B cell (primary cell): ENCODE measurements around the gene SUSD2. TPM values are rescaled to one million over a fixed set of nuclear protein-coding genes. Genes with fewer than 3 reads are reported as not detected.

ENCODE experiments used
- ATAC-seq: fragments of 200-7000 bp; cut with Tn5 transposase; one replicate; pipeline ENCODE4 v1.10.0; 2021; ENCODE audit warnings: low read depth, mild to moderate bottlenecking, moderate number of reproducible peaks, moderate library complexity
- CTCF ChIA-PET: fragments of 350-600 bp; sonication (Branson Sonifier 250); formaldehyde crosslinking; loops from one replicate; lab custom pipeline; 2021; ENCODE audit warnings: antibody characterized with exemption, inconsistent platforms; lab: Charles Lee
- POLR2A ChIA-PET: fragments of 350-600 bp; sonication (Branson Sonifier 250); formaldehyde crosslinking; loops from one replicate; lab custom pipeline; 2021; ENCODE audit warnings: antibody characterized with exemption; lab: Charles Lee
- DNase-seq: peaks from one replicate; pipeline ENCODE4 v3.0.0; 2013
- H2AFZ ChIP-seq: 2 replicates; pipeline ENCODE4 v1.6.1; 2012; ENCODE audit warnings: mild to moderate bottlenecking, low read depth, low read length; ENCODE audit not compliant: insufficient read depth, poor library complexity, severe bottlenecking
- H3K27ac ChIP-seq, 2 donors: 1 replicate in 1 of 2; 2 replicates in 1 of 2; pipeline ENCODE4 v1.5.1; 2012 to 2013; ENCODE audit warnings: low read length in 2 of 2, mild to moderate bottlenecking in 2 of 2, moderate library complexity in 1 of 2
- H3K27me3 ChIP-seq, 4 experiments: fragments of 200-600 bp in 1 of 4; sonication (generic) in 1 of 4; replicated peaks in 1 of 4; 1 replicate in 2 of 4; 2 replicates in 2 of 4; pipeline versions ENCODE4 v1.6.1 to v1.7.0; 2013 to 2016; ENCODE audit warnings: low read length in 3 of 4, mild to moderate bottlenecking in 2 of 4, mixed read lengths in 1 of 4, moderate library complexity in 1 of 4; ENCODE audit not compliant: insufficient read depth in 4 of 4, control insufficient read depth in 3 of 4; ENCODE audit errors: control extremely low read depth in 1 of 4
- H3K36me3 ChIP-seq, 2 experiments: replicated peaks in 1 of 2; 1 replicate in 1 of 2; 2 replicates in 1 of 2; pipeline versions ENCODE4 v1.6.1 to v1.7.1; 2013; ENCODE audit warnings: low read length in 1 of 2; ENCODE audit not compliant: insufficient read depth in 2 of 2, control insufficient read depth in 1 of 2; ENCODE audit errors: control extremely low read depth in 1 of 2, extremely low read depth in 1 of 2
- H3K4me1 ChIP-seq, 2 donors: fragments of 200-600 bp in 1 of 2; sonication (generic) in 1 of 2; 1 replicate in 1 of 2; 2 replicates in 1 of 2; pipeline versions ENCODE4 v1.5.1 to v1.6.1; 2013 to 2017; ENCODE audit warnings: low read length in 2 of 2; ENCODE audit not compliant: control insufficient read depth in 2 of 2, insufficient read depth in 2 of 2
- H3K4me2 ChIP-seq: replicated peaks from 2 replicates; pipeline ENCODE3; 2012; ENCODE audit warnings: mild to moderate bottlenecking, low read depth, low read length; ENCODE audit not compliant: poor library complexity, severe bottlenecking
- H3K4me3 ChIP-seq, 5 experiments: fragments of 200-600 bp in 1 of 5; sonication (generic) in 1 of 5; 1 replicate in 3 of 5; 2 replicates in 2 of 5; pipeline versions ENCODE4 v1.5.1 to v1.7.0; 2011 to 2016; ENCODE audit warnings: low read length in 4 of 5, mild to moderate bottlenecking in 4 of 5, low read depth in 2 of 5, control low read depth in 1 of 5, moderate library complexity in 1 of 5; ENCODE audit not compliant: insufficient read depth in 1 of 5; ENCODE audit errors: control extremely low read depth in 1 of 5, extremely low read depth in 1 of 5
- H3K79me2 ChIP-seq: fragments of 200-600 bp; sonication (generic); one replicate; pipeline ENCODE4 v1.6.0; 2016; ENCODE audit warnings: low read length; ENCODE audit not compliant: control insufficient read depth, insufficient read depth
- H3K9ac ChIP-seq: fragments of 200-600 bp; sonication (generic); 2 replicates; pipeline ENCODE4 v1.6.1; 2017; ENCODE audit warnings: mild to moderate bottlenecking, low read length, moderate library complexity
- H3K9me3 ChIP-seq, 3 donors: one replicate each; pipeline versions ENCODE4 v1.6.1 to v1.7.1; 2013; ENCODE audit warnings: low read length in 2 of 3; ENCODE audit not compliant: control insufficient read depth in 2 of 3, insufficient read depth in 1 of 3; ENCODE audit errors: control extremely low read depth in 1 of 3
- H4K20me1 ChIP-seq: 2 replicates; pipeline ENCODE4 v1.6.0; 2012; ENCODE audit warnings: mild to moderate bottlenecking, low read length; ENCODE audit not compliant: insufficient read depth, control insufficient read depth, poor library complexity, severe bottlenecking
- H3K27ac Mint-ChIP-seq: one replicate; pipeline ENCODE4 v1.8.0; 2021; ENCODE audit warnings: mixed read lengths
- H3K27me3 Mint-ChIP-seq: one replicate; pipeline ENCODE4 v1.8.0; 2021; ENCODE audit warnings: mixed read lengths
- H3K4me1 Mint-ChIP-seq: one replicate; pipeline ENCODE4 v1.8.0; 2021; ENCODE audit warnings: mixed read lengths
- H3K4me3 Mint-ChIP-seq: one replicate; pipeline ENCODE4 v1.8.0; 2021; ENCODE audit warnings: mixed read lengths
- H3K9me3 Mint-ChIP-seq: one replicate; pipeline ENCODE4 v1.8.0; 2022; ENCODE audit warnings: mixed read lengths; ENCODE audit not compliant: insufficient read depth
- EZH2 ChIP-seq: IDR thresholded peaks from 2 replicates; pipeline ENCODE4 v1.6.1; 2012; ENCODE audit warnings: borderline replicate concordance, low read depth, mild to moderate bottlenecking, moderate library complexity, low read length; ENCODE audit not compliant: insufficient read depth, poor library complexity, severe bottlenecking
- WGBS: methylation state at CpG from one replicate; pipeline ENCODE4 v1.1.5; 2013; ENCODE audit warnings: missing lambda C conversion rate; ENCODE audit not compliant: insufficient coverage; 5-methylcytosine and 5-hydroxymethylcytosine counted together
- intact Hi-C: fragments of 100-400 bp; cut with micrococcal nuclease; formaldehyde crosslinking; loops from one replicate; pipeline ENCODE4 v1.10.0; 2022
- polyA plus RNA-seq: library from polyadenylated mRNA; depleted of rRNA; stranded (reverse); fragments of >200 nt; gene quantifications from 2 replicates; pipeline ENCODE4 v1.2.3, GENCODE V29; 2012
- total RNA-seq, 2 donors: library from RNA; stranded (reverse); fragments of 120-200 nt in 1 of 2; gene quantifications; 1 replicate in 1 of 2; 2 replicates in 1 of 2; pipeline versions ENCODE4 v1.2.3 to v1.2.4, GENCODE V29; 2013 to 2022
- TF ChIP-seq, protein P1 (sequence below): fragments of 200-600 bp; IDR thresholded peaks from one replicate; pipeline ENCODE4 v1.8.0; 2022; ENCODE audit warnings: antibody characterized with exemption, mild to moderate bottlenecking

The SUSD2 gene
- total and polyA plus RNA-seq, 2 donors (not counting 1 experiment from before 2014, with no cell fraction given): 0.30 to 0.48 TPM

DNA sequence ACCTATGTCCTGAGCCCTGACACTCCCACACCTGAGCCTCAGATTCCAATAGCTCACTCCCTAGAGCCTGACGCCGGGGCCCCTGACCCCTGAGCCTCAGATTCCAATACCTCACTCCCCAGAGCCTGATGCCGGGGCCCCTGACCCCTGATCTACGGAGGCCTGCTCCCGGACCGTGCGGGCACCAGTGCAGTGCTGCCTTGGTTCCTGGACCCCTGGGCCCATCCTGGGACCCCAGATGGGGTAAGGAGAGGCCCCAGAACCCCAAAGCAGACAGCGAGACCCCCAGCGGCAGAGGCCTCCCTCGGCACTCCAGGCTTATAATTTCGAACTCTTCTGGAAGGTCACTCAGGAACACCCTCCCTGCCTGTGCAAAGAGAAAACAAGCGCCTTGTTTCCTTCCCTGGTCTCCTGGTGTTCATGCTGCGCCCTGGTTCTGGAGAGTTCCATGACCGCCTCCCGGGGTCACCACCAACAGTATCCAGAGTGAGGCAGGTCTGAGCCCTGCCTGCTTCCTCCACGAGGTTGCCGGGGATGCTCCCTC lies 7.5 kb downstream of the SUSD2 start:
- Histone ChIP-seq H4K20me1 (no peaks in the 10 kb centered on the region), H3K4me1 (peaks cover 0 to 10% of the 10 kb centered on the region in 2 donors), H2AFZ (no peak overlapping the region), H3K27me3 (no peaks in the 10 kb centered on the region), H3K27ac (no peak overlapping the region), H3K9me3 (no peaks in the 10 kb centered on the region), H3K36me3 (no peaks in the 10 kb centered on the region), H3K4me3 (no peak overlapping the region), H3K9ac (no peak overlapping the region), H3K79me2 (no peaks in the 10 kb centered on the region), H3K4me2 (no peak overlapping the region)
- no peak overlapping the region for H3K27ac Mint-ChIP-seq
- no peak for DNase-seq
- 92% methylated on average over 14 of the region's 17 CpGs for WGBS
- CTCF ChIA-PET: interaction anchor here (0.5 to 2.3 kb wide), 2 partner anchors 59 to 176 kb away, joined by 3 to 7 read pairs; no protein-coding TSS in a partner anchor
- H3K9me3 Mint-ChIP-seq: no peaks in the 10 kb centered on the region
- no peak overlapping the region for H3K4me3 Mint-ChIP-seq
- H3K4me1 Mint-ChIP-seq: peaks cover 1% of the 10 kb centered on the region
- ATAC-seq: no peak
- POLR2A ChIA-PET: no interaction called here
- intact Hi-C loops: loop anchor here (10.0 kb wide), 1 partner anchor 56 kb away; the partner anchor contains the start of gene GGT5
- TF ChIP-seq, protein P1, sequence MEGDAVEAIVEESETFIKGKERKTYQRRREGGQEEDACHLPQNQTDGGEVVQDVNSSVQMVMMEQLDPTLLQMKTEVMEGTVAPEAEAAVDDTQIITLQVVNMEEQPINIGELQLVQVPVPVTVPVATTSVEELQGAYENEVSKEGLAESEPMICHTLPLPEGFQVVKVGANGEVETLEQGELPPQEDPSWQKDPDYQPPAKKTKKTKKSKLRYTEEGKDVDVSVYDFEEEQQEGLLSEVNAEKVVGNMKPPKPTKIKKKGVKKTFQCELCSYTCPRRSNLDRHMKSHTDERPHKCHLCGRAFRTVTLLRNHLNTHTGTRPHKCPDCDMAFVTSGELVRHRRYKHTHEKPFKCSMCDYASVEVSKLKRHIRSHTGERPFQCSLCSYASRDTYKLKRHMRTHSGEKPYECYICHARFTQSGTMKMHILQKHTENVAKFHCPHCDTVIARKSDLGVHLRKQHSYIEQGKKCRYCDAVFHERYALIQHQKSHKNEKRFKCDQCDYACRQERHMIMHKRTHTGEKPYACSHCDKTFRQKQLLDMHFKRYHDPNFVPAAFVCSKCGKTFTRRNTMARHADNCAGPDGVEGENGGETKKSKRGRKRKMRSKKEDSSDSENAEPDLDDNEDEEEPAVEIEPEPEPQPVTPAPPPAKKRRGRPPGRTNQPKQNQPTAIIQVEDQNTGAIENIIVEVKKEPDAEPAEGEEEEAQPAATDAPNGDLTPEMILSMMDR: no peak
- no peak for TF ChIP-seq EZH2
- no peaks in the 10 kb centered on the region for H3K27me3 Mint-ChIP-seq

DNA sequence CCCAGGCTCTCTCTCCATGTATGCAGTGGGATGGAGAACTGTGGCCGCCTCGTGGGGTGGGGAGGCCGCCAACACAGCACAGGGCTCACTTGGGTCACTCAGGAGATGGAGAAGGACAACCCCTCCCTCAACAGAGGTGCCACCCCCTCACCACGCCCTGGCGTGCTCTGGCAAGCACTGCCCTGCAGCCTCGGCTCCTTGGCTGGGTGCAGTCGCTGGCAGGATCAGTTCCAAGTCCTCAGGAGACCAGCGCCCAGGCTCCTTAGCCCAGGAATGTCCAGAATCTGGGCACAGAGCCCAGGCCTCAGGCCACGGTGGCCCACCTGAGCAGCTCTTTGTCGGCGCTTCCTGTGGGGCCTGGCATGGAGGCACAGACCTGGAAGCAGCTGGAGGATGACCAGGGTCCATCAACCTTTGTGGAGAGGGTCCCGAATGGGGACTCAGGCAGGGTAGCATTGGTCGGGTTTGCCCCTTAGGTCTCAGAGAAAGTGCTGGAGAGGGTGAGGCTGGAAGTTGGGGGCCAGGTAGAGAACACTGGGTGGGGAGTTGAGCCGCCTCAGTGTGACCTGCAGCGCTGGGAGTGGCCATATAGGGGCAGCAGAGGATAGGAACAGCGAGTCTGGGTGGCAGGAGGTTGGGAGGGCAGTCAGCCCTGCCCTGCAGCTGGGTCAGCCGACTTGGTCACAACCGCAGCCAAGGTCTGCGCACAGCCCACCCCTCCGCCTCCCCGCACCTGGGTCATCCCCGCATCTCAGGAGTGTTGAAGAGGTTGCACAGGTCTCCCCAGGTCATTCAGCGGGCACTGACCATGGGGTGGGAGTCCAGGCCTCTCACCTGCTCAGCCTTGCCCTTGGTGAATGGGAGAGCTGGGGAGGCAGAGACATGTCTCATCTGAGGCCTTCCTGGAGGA lies 8.2 kb downstream of the SUSD2 start:
- Histone ChIP-seq H4K20me1 (no peaks in the 10 kb centered on the region), H2AFZ (no peak overlapping the region), H3K27ac (no peak overlapping the region), H3K9me3 (no peaks in the 10 kb centered on the region), H3K4me3 (no peak overlapping the region), H3K4me1 (peaks cover 0 to 9% of the 10 kb centered on the region in 2 donors), H3K4me2 (no peak overlapping the region), H3K79me2 (no peaks in the 10 kb centered on the region), H3K9ac (no peak overlapping the region), H3K27me3 (no peaks in the 10 kb centered on the region), H3K36me3 (no peaks in the 10 kb centered on the region)
- Mint-ChIP-seq H3K4me1 (no peaks in the 10 kb centered on the region), H3K27me3 (no peaks in the 10 kb centered on the region), H3K27ac (no peak overlapping the region), H3K9me3 (no peaks in the 10 kb centered on the region), H3K4me3 (no peak overlapping the region)
- POLR2A ChIA-PET: no interaction called here
- intact Hi-C loops: loop anchor here (10.0 kb wide), 1 partner anchor 55 kb away; the partner anchor contains the start of gene GGT5
- 55% methylated on average over 19 of the region's 23 CpGs for WGBS
- DNase-seq (peak; percentile 55), ATAC-seq (peak; percentile 70)
- TF ChIP-seq, protein P1: peak; percentile 50
- TF ChIP-seq EZH2: no peak
- CTCF ChIA-PET: interaction anchor here (0.5 to 2.3 kb wide), 3 partner anchors 42 to 177 kb away, joined by 3 to 7 read pairs (median 4); no protein-coding TSS in a partner anchor
